HG02884 (cell line): ENCODE data around the gene PTK7.
"Not testable (repeated sequence)": the region's sequence is repeated elsewhere in the genome, so short reads cannot be mapped to it uniquely, and the experiment has no call there.

Source experiments
- ATAC-seq: cut with Tn5 transposase; IDR thresholded peaks from one replicate; pipeline ENCODE4 v1.9.1; 2021; ENCODE audit warnings: mild to moderate bottlenecking, moderate library complexity; ENCODE audit not compliant: unreplicated experiment

Gene PTK7

GRCh38 chr6:43053545-43054205, 22.4 kb upstream of the PTK7 start, which contains the start of gene CUL7:
Gene CUL7, minus strand, starts transcription at chr6:43053851. Its CDS starts 1,063 bp downstream, at chr6:43052788.
- ATAC-seq: peak; percentile 76

GRCh38 chr6:43054206-43054943, 21.7 kb upstream of the PTK7 start:
- ATAC-seq: no peak

- ATAC-seq: no peak
Measured at GRCh38 chr6:43055966-43056365, 20.1 kb upstream of the PTK7 start.

GRCh38 chr6:43058531-43058930, 17.6 kb upstream of the PTK7 start:
- ATAC-seq: no peak

GRCh38 chr6:43059168-43060033, 16.7 kb upstream of the PTK7 start, which contains the start of the genes KLC4 and MRPL2:
Gene KLC4, plus strand, starts transcription at chr6:43059631. Its CDS starts 1,705 bp downstream, at chr6:43061336.
Gene MRPL2, minus strand, starts transcription at chr6:43059434. Its CDS starts 53 bp downstream, at chr6:43059381.
- peak; percentile 89 for ATAC-seq

GRCh38 chr6:43060034-43060754, 15.9 kb upstream of the PTK7 start:
- no peak for ATAC-seq

- ATAC-seq: no peak
Measured at GRCh38 chr6:43060755-43061633, 15.1 kb upstream of the PTK7 start.

GRCh38 chr6:43061861-43062260, 14.3 kb upstream of the PTK7 start:
- ATAC-seq: no peak

- ATAC-seq: no peak
Measured at GRCh38 chr6:43062818-43063217, 13.3 kb upstream of the PTK7 start.

GRCh38 chr6:43070028-43070632, 6.0 kb upstream of the PTK7 start:
- no peak for ATAC-seq

GRCh38 chr6:43074847-43075669, 1.1 kb upstream of the PTK7 start:
- ATAC-seq: no peak

- no peak for ATAC-seq
Measured at GRCh38 chr6:43076464-43077332, 584 bp downstream of the PTK7 start.

GRCh38 chr6:43077333-43077809, 1.3 kb downstream of the PTK7 start:
- ATAC-seq: no peak

- no peak for ATAC-seq
Measured at GRCh38 chr6:43077981-43078511, 1.9 kb downstream of the PTK7 start.

- no peak for ATAC-seq
Measured at GRCh38 chr6:43078691-43079090, 2.6 kb downstream of the PTK7 start.

GRCh38 chr6:43081043-43081442, 4.9 kb downstream of the PTK7 start:
- ATAC-seq: no peak

- ATAC-seq: not testable (repeated sequence)
Measured at GRCh38 chr6:43081922-43082321, 5.8 kb downstream of the PTK7 start.
